Fibroblast of lung (primary cell): ENCODE data around the gene SESN2. TPM values are rescaled to one million over a fixed set of nuclear protein-coding genes. Genes with fewer than 3 reads are reported as not detected.

Experiments
- DNase-seq, 2 donors: peaks; one replicate each; pipeline versions ENCODE4 v3.0.0 to v3.0.0-alpha.2; 2010; ENCODE audit warnings: low read depth in 2 of 2
- H2AFZ ChIP-seq: 2 replicates; pipeline ENCODE4 v1.5.1; 2012; ENCODE audit warnings: low read length, control low read depth, inconsistent platforms
- H3K27ac ChIP-seq: 2 replicates; pipeline ENCODE4 v1.5.1; 2011; ENCODE audit warnings: low read length, control low read depth; ENCODE audit not compliant: insufficient read depth
- H3K27me3 ChIP-seq: 2 replicates; pipeline ENCODE4 v1.5.1; 2011; ENCODE audit warnings: mild to moderate bottlenecking, low read length; ENCODE audit not compliant: control insufficient read depth, insufficient read depth
- H3K36me3 ChIP-seq: 2 replicates; pipeline ENCODE4 v1.5.1; 2011; ENCODE audit warnings: low read length; ENCODE audit not compliant: control insufficient read depth, insufficient read depth
- H3K4me1 ChIP-seq: 2 replicates; pipeline ENCODE4 v1.5.1; 2011; ENCODE audit warnings: low read length; ENCODE audit not compliant: control insufficient read depth, insufficient read depth; ENCODE audit errors: extremely low read depth
- H3K4me2 ChIP-seq: 2 replicates; pipeline ENCODE4 v1.5.1; 2011; ENCODE audit warnings: low read length, control low read depth; ENCODE audit not compliant: insufficient read depth; ENCODE audit errors: extremely low read depth
- H3K4me3 ChIP-seq, 4 experiments: fragments of 200-600 bp in 1 of 4; sonication (generic) in 1 of 4; replicated peaks in 1 of 4; 2 replicates each; pipeline ENCODE4 v1.5.1; 2011 to 2016; ENCODE audit warnings: low read length in 4 of 4, low read depth in 3 of 4, mild to moderate bottlenecking in 3 of 4, control low read depth in 2 of 4, inconsistent platforms in 1 of 4, mixed read lengths in 1 of 4; ENCODE audit not compliant: insufficient read depth in 1 of 4; ENCODE audit errors: control extremely low read depth in 1 of 4
- H3K79me2 ChIP-seq: 2 replicates; pipeline ENCODE4 v1.5.1; 2012; ENCODE audit warnings: mild to moderate bottlenecking, low read length, inconsistent platforms; ENCODE audit not compliant: control insufficient read depth, insufficient read depth
- H3K9ac ChIP-seq: 2 replicates; pipeline ENCODE4 v1.5.1; 2011; ENCODE audit warnings: mild to moderate bottlenecking, low read length, control low read depth; ENCODE audit not compliant: insufficient read depth
- H3K9me3 ChIP-seq: 2 replicates; pipeline ENCODE4 v1.5.1; 2012; ENCODE audit warnings: low read depth, low read length; ENCODE audit not compliant: control insufficient read depth, insufficient read depth
- H4K20me1 ChIP-seq: 2 replicates; pipeline ENCODE4 v1.5.1; 2011; ENCODE audit warnings: low read length; ENCODE audit not compliant: control insufficient read depth, insufficient read depth; ENCODE audit errors: extremely low read depth
- EZH2 ChIP-seq: IDR thresholded peaks from 2 replicates; pipeline ENCODE4 v1.5.1; 2012; ENCODE audit warnings: low read length, control low read depth, mild to moderate bottlenecking; ENCODE audit errors: missing control alignments
- polyA plus RNA-seq, 2 donors: library from polyadenylated mRNA; depleted of rRNA in 1 of 2; stranded (reverse) in 1 of 2; unstranded in 1 of 2; fragments of >200 nt; gene quantifications; 2 replicates each; pipeline ENCODE4 v1.2.1, GENCODE V29; 2011 to 2012; ENCODE audit warnings: missing spikeins in 1 of 2
- total RNA-seq: library from RNA; depleted of rRNA; stranded (reverse); fragments of >200 nt; gene quantifications from 2 replicates; pipeline ENCODE4 v1.2.1, GENCODE V29; 2014
- TF ChIP-seq, protein P1 (sequence below), 2 donors: IDR thresholded peaks in 1 of 2; conservative IDR thresholded peaks in 1 of 2; 1 replicate in 1 of 2; 2 replicates in 1 of 2; pipeline ENCODE4 v1.5.1; 2011 to 2012; ENCODE audit warnings: low read length in 2 of 2, control low read depth in 1 of 2, inconsistent platforms in 1 of 2, low read depth in 1 of 2, mild to moderate bottlenecking in 1 of 2

SESN2 gene
- total and polyA plus RNA-seq, 2 donors (not counting 1 experiment from before 2014, with no cell fraction given), result 8.4 to 55.2 TPM

DNA sequence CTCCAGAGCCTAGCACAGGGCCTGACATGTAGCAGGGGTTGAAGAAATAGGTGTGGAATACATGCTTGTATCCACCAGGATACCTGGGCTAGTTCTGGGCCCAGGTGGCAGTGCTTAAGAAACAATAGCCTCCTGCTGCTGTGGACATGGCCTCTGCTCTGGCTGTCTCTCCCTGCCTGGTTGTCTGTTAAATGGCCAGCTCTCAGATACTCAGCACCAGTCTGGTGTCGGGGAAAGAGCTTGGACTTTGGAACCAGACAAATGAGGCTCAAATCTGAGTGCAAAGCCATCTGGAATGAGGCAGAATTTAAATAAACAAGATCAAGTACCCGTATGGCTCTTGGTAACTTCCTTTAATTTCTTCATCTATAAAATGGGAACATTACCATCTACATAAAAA lies 31.5 kb downstream of the SESN2 start:
- no peaks in the 10 kb centered on the region for H4K20me1 ChIP-seq
- no peak overlapping the region for H3K4me2 ChIP-seq
- no peaks in the 10 kb centered on the region for H3K9me3 ChIP-seq
- H3K4me3 ChIP-seq, result no peak overlapping the region
- H3K36me3 ChIP-seq, result no peaks in the 10 kb centered on the region
- no peak overlapping the region for H3K27ac ChIP-seq
- no peaks in the 10 kb centered on the region for H3K79me2 ChIP-seq
- no peak for DNase-seq
- TF ChIP-seq EZH2, result no peak
- TF ChIP-seq, protein P1, sequence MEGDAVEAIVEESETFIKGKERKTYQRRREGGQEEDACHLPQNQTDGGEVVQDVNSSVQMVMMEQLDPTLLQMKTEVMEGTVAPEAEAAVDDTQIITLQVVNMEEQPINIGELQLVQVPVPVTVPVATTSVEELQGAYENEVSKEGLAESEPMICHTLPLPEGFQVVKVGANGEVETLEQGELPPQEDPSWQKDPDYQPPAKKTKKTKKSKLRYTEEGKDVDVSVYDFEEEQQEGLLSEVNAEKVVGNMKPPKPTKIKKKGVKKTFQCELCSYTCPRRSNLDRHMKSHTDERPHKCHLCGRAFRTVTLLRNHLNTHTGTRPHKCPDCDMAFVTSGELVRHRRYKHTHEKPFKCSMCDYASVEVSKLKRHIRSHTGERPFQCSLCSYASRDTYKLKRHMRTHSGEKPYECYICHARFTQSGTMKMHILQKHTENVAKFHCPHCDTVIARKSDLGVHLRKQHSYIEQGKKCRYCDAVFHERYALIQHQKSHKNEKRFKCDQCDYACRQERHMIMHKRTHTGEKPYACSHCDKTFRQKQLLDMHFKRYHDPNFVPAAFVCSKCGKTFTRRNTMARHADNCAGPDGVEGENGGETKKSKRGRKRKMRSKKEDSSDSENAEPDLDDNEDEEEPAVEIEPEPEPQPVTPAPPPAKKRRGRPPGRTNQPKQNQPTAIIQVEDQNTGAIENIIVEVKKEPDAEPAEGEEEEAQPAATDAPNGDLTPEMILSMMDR (conservative IDR thresholded peaks at IDR 0.05 in 1 of 2, IDR thresholded peaks at IDR 0.05 in 1 of 2; ENCODE audit: low read depth in 1 of 2, low read length in 2 of 2), result no peak
- H2AFZ ChIP-seq, result no peak overlapping the region
- H3K27me3 ChIP-seq, result no peaks in the 10 kb centered on the region
- no peaks in the 10 kb centered on the region for H3K4me1 ChIP-seq
- H3K9ac ChIP-seq, result no peak overlapping the region

DNA sequence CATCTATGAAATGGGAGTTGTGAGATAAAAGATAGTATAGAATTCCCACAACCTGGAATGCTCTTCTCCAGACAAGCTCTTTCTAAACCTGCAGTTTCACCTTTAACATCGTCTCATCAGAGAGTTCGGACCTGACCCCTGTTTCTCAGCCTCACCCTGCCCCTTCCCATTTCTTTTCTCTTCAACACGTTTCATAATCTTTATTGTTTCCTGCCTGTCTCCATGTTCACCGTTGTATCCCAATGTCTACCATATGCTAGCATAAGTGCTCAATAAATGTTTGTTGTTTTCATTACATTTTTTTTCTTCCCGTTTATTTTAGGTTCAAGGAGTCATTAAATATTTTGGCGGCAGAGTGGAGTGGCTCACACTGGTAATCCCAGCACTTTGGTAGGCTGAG lies 32.4 kb downstream of the SESN2 start:
- Histone ChIP-seq H3K9ac (no peak overlapping the region), H3K79me2 (no peaks in the 10 kb centered on the region)

GRCh38 chr1:28295936-28296335 lies 36.6 kb downstream of the SESN2 start:
- TF ChIP-seq, protein P1 (conservative IDR thresholded peaks at IDR 0.05 in 1 of 2, IDR thresholded peaks at IDR 0.05 in 1 of 2; ENCODE audit: low read depth in 1 of 2, low read length in 2 of 2), result no peak
- TF ChIP-seq EZH2, result no peak
- H3K27ac ChIP-seq, result no peak overlapping the region
- H3K4me3 ChIP-seq, result no peak overlapping the region
- H3K4me1 ChIP-seq, result no peaks in the 10 kb centered on the region
- no peak overlapping the region for H3K9ac ChIP-seq
- H3K27me3 ChIP-seq, result no peaks in the 10 kb centered on the region
- no peak for DNase-seq
- no peaks in the 10 kb centered on the region for H4K20me1 ChIP-seq
- no peak overlapping the region for H3K4me2 ChIP-seq
- H3K9me3 ChIP-seq, result no peaks in the 10 kb centered on the region
- no peaks in the 10 kb centered on the region for H3K79me2 ChIP-seq
- no peak overlapping the region for H2AFZ ChIP-seq
- H3K36me3 ChIP-seq, result no peaks in the 10 kb centered on the region

More for the DNA sequence above, 32.4 kb downstream of the SESN2 start:
- no peaks in the 10 kb centered on the region for H3K9me3 ChIP-seq
- no peak for DNase-seq
- no peak overlapping the region for H2AFZ ChIP-seq
- H3K36me3 ChIP-seq, result no peaks in the 10 kb centered on the region
- no peaks in the 10 kb centered on the region for H4K20me1 ChIP-seq
- H3K4me1 ChIP-seq, result no peaks in the 10 kb centered on the region
- TF ChIP-seq, protein P1 (conservative IDR thresholded peaks at IDR 0.05 in 1 of 2, IDR thresholded peaks at IDR 0.05 in 1 of 2; ENCODE audit: low read depth in 1 of 2, low read length in 2 of 2), result no peak
- TF ChIP-seq EZH2, result no peak
- H3K4me3 ChIP-seq, result no peak overlapping the region
- no peaks in the 10 kb centered on the region for H3K27me3 ChIP-seq
- H3K27ac ChIP-seq, result no peak overlapping the region
- H3K4me2 ChIP-seq, result no peak overlapping the region
